Mammary epithelial cell (primary cell): ENCODE data around the gene NR5A1.

Source experiments
- EZH2 ChIP-seq: IDR thresholded peaks from 2 replicates; pipeline ENCODE4 v1.6.1; 2012; ENCODE audit warnings: low read length, inconsistent platforms, borderline replicate concordance
- TF ChIP-seq, protein P1 (sequence below), 2 donors: IDR thresholded peaks in 1 of 2; conservative IDR thresholded peaks in 1 of 2; 2 replicates each; pipeline ENCODE4 v1.5.1; 2011 to 2012; ENCODE audit warnings: inconsistent platforms in 2 of 2, low read length in 2 of 2, mild to moderate bottlenecking in 2 of 2, control low read depth in 1 of 2, low read depth in 1 of 2; ENCODE audit not compliant: insufficient read depth in 1 of 2; ENCODE audit errors: extremely low read depth in 1 of 2

DNA sequence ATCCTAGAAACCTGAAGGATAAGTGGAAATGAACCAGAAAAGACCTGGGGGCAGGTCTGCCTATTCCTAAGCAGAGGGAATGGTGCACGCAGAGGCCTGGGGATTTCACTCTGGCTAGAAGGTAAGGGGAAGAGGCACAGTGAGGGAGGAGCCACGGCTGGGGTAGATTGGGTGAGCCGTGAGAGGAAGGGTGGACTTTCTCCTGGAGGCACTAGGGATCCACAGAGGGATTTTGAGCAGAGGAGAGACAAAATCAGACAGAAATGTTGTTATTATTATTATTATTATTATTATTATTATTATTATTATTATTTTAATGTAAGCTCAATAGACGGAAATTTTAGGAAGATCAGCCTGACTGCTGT is 59.9 kb downstream of the NR5A1 start:
- TF ChIP-seq, protein P1, sequence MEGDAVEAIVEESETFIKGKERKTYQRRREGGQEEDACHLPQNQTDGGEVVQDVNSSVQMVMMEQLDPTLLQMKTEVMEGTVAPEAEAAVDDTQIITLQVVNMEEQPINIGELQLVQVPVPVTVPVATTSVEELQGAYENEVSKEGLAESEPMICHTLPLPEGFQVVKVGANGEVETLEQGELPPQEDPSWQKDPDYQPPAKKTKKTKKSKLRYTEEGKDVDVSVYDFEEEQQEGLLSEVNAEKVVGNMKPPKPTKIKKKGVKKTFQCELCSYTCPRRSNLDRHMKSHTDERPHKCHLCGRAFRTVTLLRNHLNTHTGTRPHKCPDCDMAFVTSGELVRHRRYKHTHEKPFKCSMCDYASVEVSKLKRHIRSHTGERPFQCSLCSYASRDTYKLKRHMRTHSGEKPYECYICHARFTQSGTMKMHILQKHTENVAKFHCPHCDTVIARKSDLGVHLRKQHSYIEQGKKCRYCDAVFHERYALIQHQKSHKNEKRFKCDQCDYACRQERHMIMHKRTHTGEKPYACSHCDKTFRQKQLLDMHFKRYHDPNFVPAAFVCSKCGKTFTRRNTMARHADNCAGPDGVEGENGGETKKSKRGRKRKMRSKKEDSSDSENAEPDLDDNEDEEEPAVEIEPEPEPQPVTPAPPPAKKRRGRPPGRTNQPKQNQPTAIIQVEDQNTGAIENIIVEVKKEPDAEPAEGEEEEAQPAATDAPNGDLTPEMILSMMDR (conservative IDR thresholded peaks at IDR 0.05 in 1 of 2, IDR thresholded peaks at IDR 0.05 in 1 of 2; ENCODE audit: extremely low read depth in 1 of 2, insufficient read depth in 1 of 2, low read depth in 1 of 2, low read length in 2 of 2), result no peak
- TF ChIP-seq EZH2, result no peak
